Activated naive CD4-positive, alpha-beta T cell treated with anti-CD3 and anti-CD28 coated beads, Interleukin-2, amount 10 ng/mL, durations not matched to agents 7 days and 5 days (primary cell): ENCODE data around the gene GRB7.
"Not testable (repeated sequence)": the region's sequence is repeated elsewhere in the genome, so short reads cannot be mapped to it uniquely, and the experiment has no call there.

Source experiments
- CTCF ChIA-PET: fragments of 350-600 bp; sonication (Branson Sonifier 250); formaldehyde crosslinking; loops from one replicate; lab custom pipeline; 2021; ENCODE audit warnings: antibody characterized with exemption; lab: Charles Lee
- DNase-seq: peaks from one replicate; pipeline ENCODE4 v3.0.0-alpha.2; 2020
- H3K27ac Mint-ChIP-seq: one replicate; pipeline ENCODE4 v1.8.0; 2021; ENCODE audit warnings: mild to moderate bottlenecking, moderate library complexity, mixed read lengths
- H3K27me3 Mint-ChIP-seq: one replicate; pipeline ENCODE4 v1.8.0; 2021; ENCODE audit warnings: mild to moderate bottlenecking, mixed read lengths
- H3K36me3 Mint-ChIP-seq: one replicate; pipeline ENCODE4 v1.8.0; 2021; ENCODE audit warnings: mixed read lengths
- H3K4me1 Mint-ChIP-seq: one replicate; pipeline ENCODE4 v1.8.0; 2021; ENCODE audit warnings: mixed read lengths
- H3K4me3 Mint-ChIP-seq: one replicate; pipeline ENCODE4 v1.8.0; 2021; ENCODE audit warnings: mild to moderate bottlenecking, moderate library complexity, mixed read lengths
- H3K9me3 Mint-ChIP-seq: one replicate; pipeline ENCODE4 v1.8.0; 2021; ENCODE audit warnings: mixed read lengths

Gene GRB7

GRCh38 chr17:39737760-39738567 is at the start of gene GRB7:
Gene GRB7 (plus strand): TSS chr17:39737938. CDS start chr17:39742302, 4,364 bp downstream.
- CTCF ChIA-PET = no interaction called here
- Mint-ChIP-seq H3K9me3 (no peaks in the 10 kb centered on the region), H3K4me3 (peak within 1 kb of the TSS; percentile 71), H3K36me3 (no peaks in the 10 kb centered on the region), H3K4me1 (peaks cover 39% of the 10 kb centered on the region), H3K27ac (no peak within 1 kb of the TSS), H3K27me3 (peaks cover 90% of the 10 kb centered on the region)
- peak; percentile 30 for DNase-seq

GRCh38 chr17:39688475-39688835 is 49.3 kb upstream of the GRB7 start:
- H3K27ac Mint-ChIP-seq = peak overlapping the region; percentile 96
- DNase-seq = no peak
- no peaks in the 10 kb centered on the region for H3K27me3 Mint-ChIP-seq
- H3K9me3 Mint-ChIP-seq = no peaks in the 10 kb centered on the region
- H3K4me1 Mint-ChIP-seq = peaks cover 31% of the 10 kb centered on the region
- peak overlapping the region; percentile 95 for H3K4me3 Mint-ChIP-seq
- CTCF ChIA-PET = interaction anchor here (0.9 to 2.2 kb wide), 6 partner anchors 9 to 176 kb away, joined by 3 to 12 read pairs (median 3); partner anchors contain the start of genes ERBB2, IKZF3 and PNMT
- H3K36me3 Mint-ChIP-seq = peaks cover 22% of the 10 kb centered on the region

GRCh38 chr17:39688945-39689344 is 48.8 kb upstream of the GRB7 start:
- peak overlapping the region; percentile 96 for H3K27ac Mint-ChIP-seq
- CTCF ChIA-PET = interaction anchor here (1.3 to 2.2 kb wide), 3 partner anchors 11 to 67 kb away, joined by 3 to 12 read pairs (median 6); partner anchors contain the start of gene ERBB2
- peak overlapping the region; percentile 95 for H3K4me3 Mint-ChIP-seq
- H3K9me3 Mint-ChIP-seq = no peaks in the 10 kb centered on the region
- H3K27me3 Mint-ChIP-seq = no peaks in the 10 kb centered on the region
- peaks cover 31% of the 10 kb centered on the region for H3K4me1 Mint-ChIP-seq
- peaks cover 21% of the 10 kb centered on the region for H3K36me3 Mint-ChIP-seq
- no peak for DNase-seq

- no peaks in the 10 kb centered on the region for H3K9me3 Mint-ChIP-seq
- no peak for DNase-seq
- H3K27ac Mint-ChIP-seq = no peak overlapping the region
- H3K36me3 Mint-ChIP-seq = no peaks in the 10 kb centered on the region
- H3K4me1 Mint-ChIP-seq = peaks cover 6% of the 10 kb centered on the region
- H3K4me3 Mint-ChIP-seq = no peak overlapping the region
- H3K27me3 Mint-ChIP-seq = peaks cover 31% of the 10 kb centered on the region
- CTCF ChIA-PET = no interaction called here
These were observed 43.1 kb upstream of the GRB7 start for GRCh38 chr17:39694593-39694992.

GRCh38 chr17:39695089-39695474 is 42.7 kb upstream of the GRB7 start:
- no peak for DNase-seq
- H3K27me3 Mint-ChIP-seq = peaks cover 36% of the 10 kb centered on the region
- no peak overlapping the region for H3K27ac Mint-ChIP-seq
- CTCF ChIA-PET = no interaction called here
- H3K36me3 Mint-ChIP-seq = no peaks in the 10 kb centered on the region
- H3K9me3 Mint-ChIP-seq = no peaks in the 10 kb centered on the region
- H3K4me1 Mint-ChIP-seq = peaks cover 8% of the 10 kb centered on the region
- no peak overlapping the region for H3K4me3 Mint-ChIP-seq

- CTCF ChIA-PET = interaction anchor here (0.6 to 2.1 kb wide), 3 partner anchors 26 to 73 kb away, joined by 3 to 5 read pairs (median 3); partner anchors contain the start of gene MIEN1
These were observed 41.0 kb upstream of the GRB7 start for GRCh38 chr17:39696731-39697130.

GRCh38 chr17:39697961-39698360 is 39.8 kb upstream of the GRB7 start:
- H3K9me3 Mint-ChIP-seq = no peaks in the 10 kb centered on the region
- DNase-seq = no peak
- CTCF ChIA-PET = no interaction called here
- H3K4me3 Mint-ChIP-seq = no peak overlapping the region
- H3K27me3 Mint-ChIP-seq = peaks cover 64% of the 10 kb centered on the region
- no peaks in the 10 kb centered on the region for H3K36me3 Mint-ChIP-seq
- H3K4me1 Mint-ChIP-seq = peaks cover 10% of the 10 kb centered on the region
- no peak overlapping the region for H3K27ac Mint-ChIP-seq

More at GRCh38 chr17:39696731-39697130, 41.0 kb upstream of the GRB7 start:
- Mint-ChIP-seq H3K4me1 (peaks cover 10% of the 10 kb centered on the region), H3K27me3 (peaks cover 52% of the 10 kb centered on the region), H3K4me3 (no peak overlapping the region), H3K36me3 (no peaks in the 10 kb centered on the region), H3K27ac (no peak overlapping the region), H3K9me3 (no peaks in the 10 kb centered on the region)
- no peak for DNase-seq

GRCh38 chr17:39699157-39699817 is 38.5 kb upstream of the GRB7 start:
- peaks cover 10% of the 10 kb centered on the region for H3K4me1 Mint-ChIP-seq
- CTCF ChIA-PET, H3K27ac Mint-ChIP-seq, H3K9me3 Mint-ChIP-seq, H3K36me3 Mint-ChIP-seq, DNase-seq, H3K4me3 Mint-ChIP-seq: not testable (repeated sequence)
- peaks cover 74% of the 10 kb centered on the region for H3K27me3 Mint-ChIP-seq

- peaks cover 10% of the 10 kb centered on the region for H3K4me1 Mint-ChIP-seq
- H3K9me3 Mint-ChIP-seq = no peaks in the 10 kb centered on the region
- H3K27me3 Mint-ChIP-seq = peaks cover 74% of the 10 kb centered on the region
- no peak within 1 kb of the TSS for H3K27ac Mint-ChIP-seq
- H3K4me3 Mint-ChIP-seq = peak within 1 kb of the TSS; percentile 43
- CTCF ChIA-PET = interaction anchor here (1.0 kb wide), 1 partner anchor 11 kb away, joined by 3 read pairs; the partner anchor contains the start of gene PGAP3
- DNase-seq = no peak
- no peaks in the 10 kb centered on the region for H3K36me3 Mint-ChIP-seq
These were observed 38.0 kb upstream of the GRB7 start, which contains the start of gene ERBB2 for GRCh38 chr17:39699818-39700147. Gene ERBB2 (plus strand): TSS chr17:39700064. CDS start chr17:39700239, 175 bp downstream.

- Mint-ChIP-seq H3K4me3 (no peak overlapping the region), H3K27ac (no peak overlapping the region), H3K9me3 (no peaks in the 10 kb centered on the region), H3K36me3 (no peaks in the 10 kb centered on the region), H3K4me1 (peaks cover 10% of the 10 kb centered on the region), H3K27me3 (peaks cover 74% of the 10 kb centered on the region)
- DNase-seq = no peak
- CTCF ChIA-PET = interaction anchor here (1.0 kb wide), 1 partner anchor 12 kb away, joined by 3 read pairs; the partner anchor contains the start of gene PGAP3
These were observed 37.4 kb upstream of the GRB7 start for GRCh38 chr17:39700148-39700987.

GRCh38 chr17:39701012-39701783 is 36.5 kb upstream of the GRB7 start:
- CTCF ChIA-PET = interaction anchor here (1.2 kb wide), 2 partner anchors 33 to 78 kb away, joined by 3 read pairs; partner anchors contain the start of gene PNMT
- H3K36me3 Mint-ChIP-seq = no peaks in the 10 kb centered on the region
- no peak overlapping the region for H3K27ac Mint-ChIP-seq
- no peak for DNase-seq
- peaks cover 83% of the 10 kb centered on the region for H3K27me3 Mint-ChIP-seq
- peaks cover 10% of the 10 kb centered on the region for H3K4me1 Mint-ChIP-seq
- no peaks in the 10 kb centered on the region for H3K9me3 Mint-ChIP-seq
- H3K4me3 Mint-ChIP-seq = no peak overlapping the region

GRCh38 chr17:39701784-39702422 is 35.8 kb upstream of the GRB7 start:
- DNase-seq = no peak
- CTCF ChIA-PET = interaction anchor here (1.2 kb wide), 2 partner anchors 33 to 78 kb away, joined by 3 read pairs; partner anchors contain the start of gene PNMT
- Mint-ChIP-seq H3K9me3 (no peaks in the 10 kb centered on the region), H3K4me1 (peaks cover 17% of the 10 kb centered on the region), H3K27me3 (peaks cover 78% of the 10 kb centered on the region), H3K4me3 (no peak overlapping the region), H3K36me3 (no peaks in the 10 kb centered on the region), H3K27ac (no peak overlapping the region)
